ENCODE results near the gene MYO15A.

- TF ChIP-seq CTCF (conservative IDR thresholded peaks at IDR 0.05) (no peak), EZH2 (IDR thresholded peaks at IDR 0.05; ENCODE audit: low read depth) (no peak)
Observed at GRCh38 chr17:18176176-18176575, 67.6 kb downstream of the MYO15A start.

Data from PC-9 (cell line).